C4-2B (cell line): ENCODE measurements around the gene OR52I2.
A peak's percentile ranks its signal among the peaks of the same experiment; 100 is the strongest.

Experiments used
- H3K27ac ChIP-seq: fragments of 450-650 bp; 2 replicates; pipeline ENCODE4 v1.5.1; 2017
- CTCF ChIP-seq: fragments of 450-650 bp; conservative IDR thresholded peaks from 2 replicates; pipeline ENCODE4 v1.5.1; 2017; ENCODE audit warnings: mild to moderate bottlenecking
- ZFX ChIP-seq: fragments of 450-650 bp; IDR thresholded peaks from 2 replicates; pipeline ENCODE4 v1.6.1; 2017

OR52I2 gene

GRCh38 chr11:4607781-4608666 is 26.5 kb downstream of the OR52I2 start, which contains the start of gene TRIM68:
Gene TRIM68 (minus strand): TSS chr11:4608231. CDS start chr11:4605504, 2,727 bp downstream.
- H3K27ac ChIP-seq = peak within 1 kb of the TSS; percentile 81
- TF ChIP-seq ZFX (peak; percentile 81), CTCF (no peak)

- no peak overlapping the region for H3K27ac ChIP-seq
- TF ChIP-seq CTCF = no peak
- TF ChIP-seq ZFX = no peak
Measured at GRCh38 chr11:4610258-4610935, 28.9 kb downstream of the OR52I2 start.

GRCh38 chr11:4611986-4612385 is 30.4 kb downstream of the OR52I2 start:
- no peak overlapping the region for H3K27ac ChIP-seq
- TF ChIP-seq ZFX = no peak
- no peak for TF ChIP-seq CTCF

GRCh38 chr11:4615856-4616444 is 34.4 kb downstream of the OR52I2 start:
- TF ChIP-seq ZFX = no peak
- TF ChIP-seq CTCF = no peak
- H3K27ac ChIP-seq = no peak overlapping the region

GRCh38 chr11:4619514-4619913 is 38.0 kb downstream of the OR52I2 start:
- TF ChIP-seq ZFX (no peak), CTCF (no peak)
- H3K27ac ChIP-seq = no peak overlapping the region

GRCh38 chr11:4626207-4627099 is 44.9 kb downstream of the OR52I2 start:
- no peak overlapping the region for H3K27ac ChIP-seq
- TF ChIP-seq CTCF (peak; percentile 82), ZFX (no peak)
